Hippocampal formation (tissue), 2 donors: Measurements from ENCODE around the gene UNC5B.
A peak's percentile ranks its signal among the peaks of the same experiment; 100 is the strongest.

ENCODE experiments used
- DNase-seq, 2 donors: peaks; one replicate each; lab custom pipeline; 2025; lab: John Stamatoyannopoulos, UW

The UNC5B gene

GRCh38 chr10:71223347-71224058, 11.1 kb downstream of the UNC5B start:
- no peak for DNase-seq

GRCh38 chr10:71225291-71226058, 13.1 kb downstream of the UNC5B start:
- DNase-seq = peak; percentile 48 to 69

- DNase-seq = no peak
Measured at GRCh38 chr10:71228875-71229675, 16.7 kb downstream of the UNC5B start.

- DNase-seq = no peak
Measured at GRCh38 chr10:71229726-71230655, 17.6 kb downstream of the UNC5B start.

- DNase-seq = no peak
Measured at GRCh38 chr10:71230656-71231025, 18.3 kb downstream of the UNC5B start.

GRCh38 chr10:71231206-71231605, 18.8 kb downstream of the UNC5B start:
- no peak for DNase-seq

- peak; percentile 92 to 97 for DNase-seq
Measured at GRCh38 chr10:71232089-71232998, 20.0 kb downstream of the UNC5B start.

- no peak for DNase-seq
Measured at GRCh38 chr10:71233482-71233892, 21.1 kb downstream of the UNC5B start.

- no peak for DNase-seq
Measured at GRCh38 chr10:71234004-71234894, 21.9 kb downstream of the UNC5B start.

GRCh38 chr10:71234970-71235685, 22.8 kb downstream of the UNC5B start:
- DNase-seq = peak in 1 of 2 donors; percentile 39

- no peak for DNase-seq
Measured at GRCh38 chr10:71235808-71236207, 23.4 kb downstream of the UNC5B start.

GRCh38 chr10:71236286-71236685, 23.9 kb downstream of the UNC5B start:
- DNase-seq = no peak

- DNase-seq = no peak
Measured at GRCh38 chr10:71236822-71237682, 24.7 kb downstream of the UNC5B start.

GRCh38 chr10:71237843-71238623, 25.7 kb downstream of the UNC5B start:
- no peak for DNase-seq

GRCh38 chr10:71238626-71239025, 26.3 kb downstream of the UNC5B start:
- no peak for DNase-seq

GRCh38 chr10:71239131-71239915, 27.0 kb downstream of the UNC5B start:
- no peak for DNase-seq
